GM19035 (cell line): ENCODE measurements around the gene WNT3A.

Source experiments
- ATAC-seq: cut with Tn5 transposase; IDR thresholded peaks from one replicate; pipeline ENCODE4 v1.9.1; 2021; ENCODE audit not compliant: unreplicated experiment

WNT3A gene

DNA sequence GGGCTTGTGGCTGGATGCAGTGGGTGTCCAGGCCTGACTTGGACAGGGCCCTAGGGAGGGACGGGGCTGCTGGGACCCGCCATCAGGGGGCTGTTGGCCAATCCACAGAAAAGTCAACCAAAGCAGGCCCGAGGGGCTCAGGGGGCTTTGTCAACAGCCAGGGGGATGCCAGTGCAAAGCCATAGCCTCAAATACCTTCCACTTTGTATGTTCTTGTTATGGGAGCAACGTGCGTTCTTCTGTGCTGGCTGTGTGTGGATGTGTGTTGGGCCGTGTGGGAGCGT is 40.3 kb downstream of the WNT3A start:
- no peak for ATAC-seq

- no peak for ATAC-seq
These were observed 41.3 kb downstream of the WNT3A start for GRCh38 chr1:228048120-228048519.

- ATAC-seq, result no peak
These were observed 42.0 kb downstream of the WNT3A start for GRCh38 chr1:228048659-228049298.

GRCh38 chr1:228050571-228051231 is 43.9 kb downstream of the WNT3A start:
- ATAC-seq, result no peak

- ATAC-seq, result no peak
These were observed 51.6 kb downstream of the WNT3A start for GRCh38 chr1:228058172-228058948.

- peak; percentile 31 for ATAC-seq
These were observed 52.3 kb downstream of the WNT3A start for GRCh38 chr1:228058949-228059633.

DNA sequence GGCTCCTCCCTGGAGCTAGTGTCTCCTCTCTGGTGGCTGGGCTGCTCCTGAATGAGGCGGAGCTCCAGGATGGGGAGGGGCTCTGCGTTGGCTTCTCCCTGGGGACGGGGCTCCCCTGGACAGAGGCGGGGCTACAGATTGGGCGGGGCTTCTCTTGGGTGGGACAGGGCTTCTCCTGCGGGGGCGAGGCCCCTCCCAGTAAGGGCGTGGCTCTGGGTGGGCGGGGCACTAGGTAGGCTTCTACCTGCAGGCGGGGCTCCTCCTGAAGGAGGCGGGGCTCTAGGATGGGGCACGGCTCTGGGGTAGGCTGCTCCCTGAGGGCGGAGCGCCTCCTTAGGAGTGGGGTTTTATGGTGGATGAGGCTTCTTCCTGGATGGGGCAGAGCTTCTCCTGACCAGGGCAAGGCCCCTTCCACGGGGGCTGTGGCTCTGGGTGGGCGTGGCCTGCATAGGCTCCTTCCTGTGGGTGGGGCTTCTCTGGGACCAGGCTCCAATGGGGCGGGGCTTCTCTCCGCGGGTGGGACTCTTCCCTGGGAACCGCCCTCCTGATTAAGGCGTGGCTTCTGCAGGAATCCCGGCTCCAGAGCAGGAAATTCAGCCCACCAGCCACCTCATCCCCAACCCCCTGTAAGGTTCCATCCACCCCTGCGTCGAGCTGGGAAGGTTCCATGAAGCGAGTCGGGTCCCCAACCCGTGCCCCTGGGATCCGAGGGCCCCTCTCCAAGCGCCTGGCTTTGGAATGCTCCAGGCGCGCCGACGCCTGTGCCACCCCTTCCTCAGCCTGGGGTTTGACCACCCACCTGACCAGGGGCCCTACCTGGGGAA is 53.0 kb downstream of the WNT3A start:
- peak; percentile 60 for ATAC-seq

- ATAC-seq, result no peak
These were observed 53.8 kb downstream of the WNT3A start for GRCh38 chr1:228060458-228061190.

GRCh38 chr1:228061411-228062084 is 54.8 kb downstream of the WNT3A start:
- no peak for ATAC-seq

DNA sequence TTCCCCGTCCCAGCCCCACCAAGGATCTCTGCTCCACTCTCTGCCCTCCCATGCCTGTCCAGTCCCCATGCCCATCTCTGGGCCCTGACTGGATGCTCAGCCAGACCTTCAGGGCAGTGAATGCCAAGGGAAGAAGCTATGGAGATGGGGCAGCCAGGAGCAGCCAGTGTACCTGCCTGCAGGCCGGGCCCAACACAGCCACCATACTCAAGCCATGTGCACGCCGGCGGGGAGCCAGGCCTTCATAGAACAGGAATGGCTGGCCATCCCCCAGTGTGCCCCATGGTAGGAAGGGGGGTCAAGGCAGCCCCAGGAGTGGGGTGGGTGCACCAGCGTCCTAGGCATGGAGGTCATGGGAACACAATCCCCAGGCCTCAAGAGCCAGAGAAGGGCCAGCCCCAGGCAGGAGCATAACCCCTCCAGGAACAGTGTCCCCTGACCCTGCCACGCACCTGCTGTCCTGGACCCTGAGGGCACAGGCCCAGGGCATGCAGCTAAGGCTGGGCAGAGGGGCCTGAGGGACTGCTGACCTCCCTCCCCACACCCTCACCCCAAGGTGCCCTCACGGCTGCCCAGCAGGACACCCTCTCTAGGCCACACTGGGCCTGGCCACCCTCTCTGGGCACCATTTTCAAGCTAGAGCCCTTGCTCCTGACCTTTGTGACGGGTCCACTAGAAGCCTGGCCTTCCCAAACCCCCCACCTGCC is 55.4 kb downstream of the WNT3A start:
- ATAC-seq, result no peak

GRCh38 chr1:228062812-228063211 is 56.0 kb downstream of the WNT3A start:
- ATAC-seq, result no peak

DNA sequence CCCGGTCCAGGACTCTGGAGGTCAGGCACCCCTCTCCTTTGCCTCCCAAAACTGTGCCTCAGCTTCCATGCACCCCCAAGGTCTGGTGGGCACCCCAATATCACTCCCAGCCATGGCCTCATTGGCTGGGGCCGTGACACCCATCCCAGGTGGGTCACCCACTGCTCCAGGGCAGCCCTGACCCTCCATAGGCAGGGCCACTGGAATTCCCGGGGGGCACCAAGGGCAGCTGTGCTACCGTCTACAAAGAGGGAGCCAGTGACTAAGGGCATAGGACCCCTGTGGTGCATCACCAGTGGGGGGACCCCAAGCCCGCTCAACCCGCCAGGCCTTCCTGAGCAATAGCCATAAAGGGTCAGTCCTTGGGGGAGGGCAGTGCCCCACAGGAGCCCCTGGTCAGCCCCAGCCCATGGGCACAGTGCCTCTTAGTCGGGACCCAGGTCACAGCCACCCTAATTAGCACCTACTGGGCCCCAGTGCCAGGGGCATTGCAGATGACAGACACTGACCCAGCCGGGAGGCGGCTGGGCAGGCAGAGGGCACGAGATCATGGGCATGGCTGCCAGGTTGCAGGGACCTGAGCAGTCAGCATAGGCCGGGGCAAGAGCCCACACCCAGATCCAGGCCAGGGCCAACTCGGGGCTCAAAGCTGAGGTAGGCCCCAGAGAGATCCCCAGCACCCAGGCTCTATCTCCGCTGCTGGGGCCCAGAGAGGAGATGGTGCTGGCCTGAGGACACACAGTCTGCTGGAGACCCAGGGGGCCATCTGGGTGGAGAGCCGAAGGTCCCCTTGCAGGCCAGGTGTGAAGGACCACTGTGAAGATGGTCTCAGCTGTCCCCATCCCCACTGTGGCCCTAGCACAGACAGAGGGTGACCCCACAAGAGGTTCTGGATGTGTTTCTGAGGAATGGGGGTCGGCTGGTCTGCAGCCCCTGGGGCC is 56.7 kb downstream of the WNT3A start:
- ATAC-seq, result no peak

DNA sequence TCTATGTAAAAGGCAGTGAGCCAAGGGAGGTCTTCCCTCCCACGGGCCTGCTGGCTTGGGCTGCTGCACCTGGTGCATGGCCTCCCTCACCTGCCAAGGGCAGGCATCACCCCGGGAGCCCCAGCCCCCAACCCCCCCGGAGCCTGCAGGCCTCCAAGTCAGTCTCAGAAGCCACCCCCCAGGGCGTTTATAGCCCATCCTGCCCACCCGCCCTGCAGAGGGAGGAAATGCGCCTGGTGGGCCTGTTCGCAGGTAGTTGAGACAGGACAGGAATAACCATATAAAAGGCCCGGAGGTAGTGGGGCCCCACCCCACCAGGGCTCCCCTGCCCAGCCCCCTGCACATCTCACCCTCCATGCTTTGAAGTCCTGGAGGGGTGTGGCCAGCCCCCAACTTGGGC is 57.5 kb downstream of the WNT3A start:
- ATAC-seq, result no peak

DNA sequence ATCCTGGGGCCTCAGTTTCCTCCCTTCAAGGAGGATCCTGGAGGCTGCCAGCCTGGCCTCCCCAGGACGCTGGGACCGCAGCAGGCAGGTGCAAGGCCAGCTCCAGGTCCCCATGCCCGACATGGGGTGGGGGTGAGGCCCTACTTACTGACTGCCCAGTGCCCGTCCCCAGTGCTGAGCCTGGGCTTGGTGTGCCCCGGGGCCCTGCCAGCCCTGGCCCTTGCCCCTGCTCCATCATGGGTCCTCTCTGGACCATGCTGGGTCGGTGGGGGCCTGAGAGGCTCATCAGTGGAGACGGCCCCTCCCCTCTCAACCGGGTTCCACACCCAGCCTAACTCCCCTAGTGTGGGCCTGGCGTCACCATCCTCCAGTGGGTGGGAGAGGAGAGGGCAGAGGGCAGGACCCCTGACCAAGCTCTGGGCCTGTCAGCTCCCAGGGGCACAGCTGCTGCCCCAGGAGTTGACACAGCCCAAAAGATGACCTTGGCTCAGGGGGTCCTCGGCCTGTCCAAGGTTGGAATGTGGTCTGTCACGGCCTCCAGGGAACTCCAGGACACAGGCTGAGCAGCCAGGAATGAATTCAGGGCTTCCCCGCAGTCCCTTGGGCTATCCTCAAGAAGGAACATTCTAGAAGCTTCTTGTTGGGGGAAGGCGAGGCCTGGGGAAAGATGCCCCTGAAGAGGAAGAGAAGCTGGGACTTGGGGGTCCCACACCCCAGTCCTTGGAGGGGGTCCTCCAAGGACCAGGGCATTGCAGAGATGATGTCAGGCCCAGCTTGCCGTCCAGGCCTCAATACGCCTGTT is 58.1 kb downstream of the WNT3A start:
- ATAC-seq, result no peak

GRCh38 chr1:228065543-228066347 is 58.9 kb downstream of the WNT3A start:
- ATAC-seq, result no peak

GRCh38 chr1:228066416-228066815 is 59.6 kb downstream of the WNT3A start:
- ATAC-seq, result no peak
